ENCODE measurements around the gene FAM151A. TPM values are rescaled to one million over a fixed set of nuclear protein-coding genes. Genes with fewer than 3 reads are reported as not detected.

Gene FAM151A
- polyA plus RNA-seq, 3 donors: not detected

DNA sequence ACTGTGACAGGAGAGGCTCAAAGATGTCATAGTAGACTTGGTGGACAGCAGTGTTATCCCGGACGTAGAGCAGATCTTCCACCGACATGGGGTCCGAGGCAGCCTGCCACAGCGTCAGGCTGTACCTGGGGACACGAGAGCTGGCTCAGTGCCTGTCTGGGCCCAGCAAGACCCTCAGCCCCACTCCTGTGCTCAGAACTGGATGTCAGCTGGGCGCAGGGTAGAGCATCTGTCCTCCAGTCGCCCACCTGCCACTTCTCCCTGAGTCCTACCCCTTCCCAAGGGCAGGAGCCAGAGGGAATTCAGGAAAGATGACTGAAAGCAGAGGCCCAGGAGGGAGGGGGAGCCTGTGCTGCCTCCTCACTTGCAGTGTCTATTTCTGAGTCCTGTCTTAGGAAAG lies 11.7 kb downstream of the FAM151A start:
- Mint-ChIP-seq H3K36me3 (peaks cover 0 to 15% of the 10 kb centered on the region in 2 donors), H3K27me3 (ENCODE audit: low read depth in 3 of 3) (peaks cover 0 to 1% (median 0%) of the 10 kb centered on the region in 3 donors), H3K4me3 (no peak overlapping the region), H3K9me3 (peaks cover 0 to 2% (median 0%) of the 10 kb centered on the region in 7 donors), H3K27ac (peak overlapping the region in 1 of 7 donors; percentile 50), H3K4me1 (peaks cover 2% of the 10 kb centered on the region)
- intact Hi-C loops (cut with micrococcal nuclease): no loop called here
- Histone ChIP-seq H3K4me3 (replicated peaks in 1 of 3; ENCODE audit: low read depth in 2 of 3, low read length in 3 of 3) (no peak overlapping the region), H3K9me3 (replicated peaks in 1 of 2; ENCODE audit: control insufficient read depth in 1 of 2, insufficient read depth in 1 of 2, low read length in 2 of 2) (no peaks in the 10 kb centered on the region), H3K27me3 (ENCODE audit: control insufficient read depth in 2 of 2, insufficient read depth in 2 of 2, low read length in 2 of 2) (no peaks in the 10 kb centered on the region), H3K4me2 (replicated peaks; ENCODE audit: extremely low read depth, low read length, poor library complexity, severe bottlenecking) (no peak overlapping the region), H3K9ac (ENCODE audit: insufficient read depth, low read length, poor library complexity, severe bottlenecking) (no peak overlapping the region), H2AFZ (ENCODE audit: insufficient read depth, low read depth, low read length, poor library complexity, severe bottlenecking) (no peak overlapping the region), H3K27ac (ENCODE audit: low read depth in 1 of 2, low read length in 2 of 2) (no peak overlapping the region), H3K36me3 (replicated peaks in 1 of 2; ENCODE audit: control insufficient read depth in 1 of 2, insufficient read depth in 2 of 2, low read length in 2 of 2) (peaks cover 0 to 2% of the 10 kb centered on the region in 2 donors), H3K4me1 (ENCODE audit: control insufficient read depth in 1 of 2, insufficient read depth in 2 of 2, low read length in 2 of 2) (no peaks in the 10 kb centered on the region), H4K20me1 (ENCODE audit: insufficient read depth, low read length) (no peaks in the 10 kb centered on the region), H3K79me2 (ENCODE audit: insufficient read depth, low read length) (no peaks in the 10 kb centered on the region)
- DNase-seq: no peak
- WGBS (ENCODE audit: insufficient coverage): 99% methylated on average over 6 of the region's 8 CpGs
- TF ChIP-seq CTCF (IDR thresholded peaks at IDR 0.05): no peak

DNA sequence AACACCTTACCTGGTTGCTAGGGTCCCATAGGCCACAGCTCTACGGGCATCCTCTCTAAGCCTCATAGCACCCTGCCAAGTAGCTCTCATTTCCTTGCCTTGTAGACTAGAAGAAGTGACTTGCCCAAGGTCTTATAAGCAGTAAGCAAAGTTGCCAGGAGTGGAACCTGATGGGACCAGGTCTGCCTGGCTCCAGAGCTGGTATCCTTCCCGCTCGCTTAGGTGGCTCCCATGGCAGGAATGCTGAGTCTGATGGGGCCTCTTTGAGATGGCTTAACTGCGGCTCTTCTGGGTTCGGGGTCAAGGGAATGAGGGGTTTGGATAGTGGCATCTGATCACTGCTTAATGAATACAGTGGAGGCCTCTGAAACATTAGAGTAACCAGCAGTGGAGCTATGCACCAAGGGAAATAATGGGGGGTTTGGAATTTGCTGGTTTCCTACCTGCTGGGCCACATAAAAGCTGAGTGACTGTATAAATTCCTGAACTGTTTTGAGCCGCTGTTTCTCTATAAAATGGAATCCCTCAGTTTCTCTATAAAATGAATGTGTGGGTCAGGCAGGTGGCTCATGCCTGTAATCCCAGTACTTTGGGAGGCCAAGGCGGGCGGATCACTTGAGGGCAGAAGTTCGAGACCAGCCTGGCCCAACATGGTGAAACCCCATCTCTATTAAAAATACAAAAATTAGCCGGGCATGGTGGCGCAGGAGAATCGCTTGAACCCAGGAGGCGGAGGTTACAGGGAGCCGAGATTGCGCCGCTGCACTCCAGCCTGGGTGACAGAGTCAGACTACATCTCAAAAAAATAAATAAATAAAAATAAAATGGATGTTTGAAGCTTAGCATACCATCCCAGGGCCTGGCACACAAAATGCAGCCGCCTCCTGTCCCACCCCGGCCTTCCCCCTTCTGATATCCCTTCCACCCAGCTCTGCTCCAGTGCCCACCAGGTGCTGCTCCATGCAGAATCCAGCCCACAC lies 12.4 kb downstream of the FAM151A start:
- no peaks in the 10 kb centered on the region for H3K4me1 Mint-ChIP-seq
- peaks cover 0 to 2% of the 10 kb centered on the region in 2 donors for H3K36me3 ChIP-seq (replicated peaks in 1 of 2; ENCODE audit: control insufficient read depth in 1 of 2, insufficient read depth in 2 of 2, low read length in 2 of 2)

More for the DNA sequence above, 12.4 kb downstream of the FAM151A start:
- Histone ChIP-seq H3K4me3 (replicated peaks in 1 of 3; ENCODE audit: low read depth in 2 of 3, low read length in 3 of 3) (no peak overlapping the region), H3K27ac (ENCODE audit: low read depth in 1 of 2, low read length in 2 of 2) (no peak overlapping the region), H3K27me3 (ENCODE audit: control insufficient read depth in 2 of 2, insufficient read depth in 2 of 2, low read length in 2 of 2) (no peaks in the 10 kb centered on the region), H2AFZ (ENCODE audit: insufficient read depth, low read depth, low read length, poor library complexity, severe bottlenecking) (no peak overlapping the region), H4K20me1 (ENCODE audit: insufficient read depth, low read length) (no peaks in the 10 kb centered on the region), H3K9ac (ENCODE audit: insufficient read depth, low read length, poor library complexity, severe bottlenecking) (no peak overlapping the region), H3K9me3 (replicated peaks in 1 of 2; ENCODE audit: control insufficient read depth in 1 of 2, insufficient read depth in 1 of 2, low read length in 2 of 2) (no peaks in the 10 kb centered on the region), H3K4me2 (replicated peaks; ENCODE audit: extremely low read depth, low read length, poor library complexity, severe bottlenecking) (no peak overlapping the region), H3K4me1 (ENCODE audit: control insufficient read depth in 1 of 2, insufficient read depth in 2 of 2, low read length in 2 of 2) (no peaks in the 10 kb centered on the region), H3K79me2 (ENCODE audit: insufficient read depth, low read length) (no peaks in the 10 kb centered on the region)
- H3K36me3 Mint-ChIP-seq: peaks cover 0 to 15% of the 10 kb centered on the region in 2 donors
- peaks cover 0 to 1% (median 0%) of the 10 kb centered on the region in 3 donors for H3K27me3 Mint-ChIP-seq (ENCODE audit: low read depth in 3 of 3)
- WGBS (ENCODE audit: insufficient coverage): 98% methylated on average over 6 of the region's 18 CpGs
- peak overlapping the region in 1 of 7 donors; percentile 50 for H3K27ac Mint-ChIP-seq
- H3K4me3 Mint-ChIP-seq: no peak overlapping the region
- H3K9me3 Mint-ChIP-seq: peaks cover 0 to 2% (median 0%) of the 10 kb centered on the region in 7 donors
- no peak for DNase-seq
- no peak for TF ChIP-seq CTCF (IDR thresholded peaks at IDR 0.05)
- intact Hi-C loops (cut with micrococcal nuclease): no loop called here
